Measurements from ENCODE around the gene PGBD1.

- TF ChIP-seq RAD21 (IDR thresholded peaks at IDR 0.05) (peak; percentile 1 to 3), CTCF (IDR thresholded peaks at IDR 0.05; ENCODE audit: low read depth, low read length, missing input control) (no peak), REST (IDR thresholded peaks at IDR 0.05) (peak; percentile 94), ZBTB33 (IDR thresholded peaks at IDR 0.05) (peak; percentile 3), TAF1 (conservative IDR thresholded peaks at IDR 0.05) (peak; percentile 97), YY1 (IDR thresholded peaks at IDR 0.05) (peak; percentile 84)
Measured at GRCh38 chr6:28335564-28336283, 54.4 kb downstream of the PGBD1 start, which contains the start of gene ZSCAN31.
